Astrocyte of the cerebellum (primary cell): Measurements from ENCODE around the gene PARVA.
"Not testable (repeated sequence)": the region's sequence is repeated elsewhere in the genome, so short reads cannot be mapped to it uniquely, and the experiment has no call there.

Experiments used
- DNase-seq: peaks from one replicate; pipeline ENCODE4 v3.0.0-alpha.2; 2011; ENCODE audit warnings: low read depth
- H3K4me3 ChIP-seq: 2 replicates; pipeline ENCODE4 v1.5.1; 2011; ENCODE audit warnings: mild to moderate bottlenecking, low read depth, low read length, moderate library complexity
- CTCF ChIP-seq: IDR thresholded peaks from 2 replicates; pipeline ENCODE4 v1.5.1; 2012; ENCODE audit warnings: low read length, low read depth, moderate library complexity, mild to moderate bottlenecking; ENCODE audit errors: missing control alignments
- in situ Hi-C: cut with HindIII; loops from 2 replicates; pipeline ENCODE4 v1.10.0; 2017; ENCODE audit warnings: low sequenced_read_pairs

The PARVA gene

GRCh38 chr11:12361682-12362081 lies 15.7 kb upstream of the PARVA start:
- TF ChIP-seq CTCF: no peak
- no peak overlapping the region for H3K4me3 ChIP-seq
- DNase-seq: no peak
- in situ Hi-C loops: no loop called here

- no peak overlapping the region for H3K4me3 ChIP-seq
- DNase-seq: no peak
- no peak for TF ChIP-seq CTCF
- in situ Hi-C loops: no loop called here
These were observed 14.5 kb upstream of the PARVA start for GRCh38 chr11:12362857-12363256.

GRCh38 chr11:12363373-12363772 lies 14.0 kb upstream of the PARVA start:
- in situ Hi-C loops: no loop called here
- TF ChIP-seq CTCF: no peak
- no peak overlapping the region for H3K4me3 ChIP-seq
- no peak for DNase-seq

GRCh38 chr11:12365965-12366575 lies 11.3 kb upstream of the PARVA start:
- H3K4me3 ChIP-seq, DNase-seq, in situ Hi-C loops: not testable (repeated sequence)

- not testable (repeated sequence) for H3K4me3 ChIP-seq
These were observed 10.3 kb upstream of the PARVA start for GRCh38 chr11:12367057-12367456.

GRCh38 chr11:12372111-12372510 lies 5.3 kb upstream of the PARVA start:
- no peak for TF ChIP-seq CTCF
- no peak for DNase-seq
- no peak overlapping the region for H3K4me3 ChIP-seq
- in situ Hi-C loops: no loop called here

More at GRCh38 chr11:12367057-12367456, 10.3 kb upstream of the PARVA start:
- in situ Hi-C loops, DNase-seq: not testable (repeated sequence)

- DNase-seq: no peak
- in situ Hi-C loops: no loop called here
- TF ChIP-seq CTCF: no peak
- no peak overlapping the region for H3K4me3 ChIP-seq
These were observed 1.7 kb upstream of the PARVA start for GRCh38 chr11:12375720-12376119.
